GM12878 (cell line): Measurements from ENCODE around the gene MIA3. TPM values are rescaled to one million over a fixed set of nuclear protein-coding genes. Genes with fewer than 3 reads are reported as not detected.
A peak's percentile ranks its signal among the peaks of the same experiment; 100 is the strongest.

Experiments
- ATAC-seq: fragments of 200-7000 bp; cut with Tn5 transposase; 3 replicates; pipeline ENCODE4 v1.9.1; 2020; ENCODE audit warnings: mild to moderate bottlenecking, moderate library complexity
- BruUV-seq: library from RNA; stranded (reverse); fragments of 400-500 nt; replicated peaks from 2 replicates; lab custom pipeline; 2021; lab: Mats Ljungman, UMichigan
- CTCF ChIA-PET: fragments of 300-600 bp; sonication (Branson Sonifier 250); formaldehyde crosslinking; extraction: SDS; loops from one replicate; lab custom pipeline; 2021; ENCODE audit warnings: inconsistent platforms; lab: Yijun Ruan, JAX
- POLR2A ChIA-PET: fragments of 350-600 bp; formaldehyde crosslinking; extraction: SDS; loops from one replicate; lab custom pipeline; 2021; ENCODE audit warnings: inconsistent platforms; lab: Charles Lee
- RAD21 ChIA-PET: fragments of 300-600 bp; sonication (Branson Sonifier 250); formaldehyde crosslinking; loops from one replicate; lab custom pipeline; 2023; ENCODE audit warnings: antibody characterized with exemption; ENCODE audit not compliant: unreplicated experiment; lab: Charles Lee
- SMC1A ChIA-PET: fragments of 300-600 bp; sonication (Branson Sonifier 250); formaldehyde crosslinking; loops from one replicate; lab custom pipeline; 2023; ENCODE audit not compliant: unreplicated experiment, uncharacterized antibody; lab: Charles Lee
- DNase-seq: peaks from one replicate; pipeline ENCODE4 v3.0.0-alpha.2; 2011; ENCODE audit warnings: low read depth, low spot score
- FAIRE-seq: peaks from 3 replicates; lab custom pipeline; 2011; peaks lifted over from hg19 to GRCh38; lab: Jason Lieb, UNC
- H2AFZ ChIP-seq: 2 replicates; pipeline ENCODE4 v1.6.0; 2011; ENCODE audit warnings: low read depth, low read length, control low read depth; ENCODE audit not compliant: control insufficient read depth
- H3K27ac ChIP-seq: 2 replicates; pipeline ENCODE4 v1.5.1; 2011; ENCODE audit warnings: control low read depth; ENCODE audit not compliant: control insufficient read depth, insufficient read depth
- H3K27me3 ChIP-seq, 2 experiments: replicated peaks in 1 of 2; 2 replicates each; pipeline versions ENCODE4 v1.6.0 to v1.6.1; 2011; ENCODE audit warnings: low read length in 1 of 2; ENCODE audit not compliant: control insufficient read depth in 2 of 2, insufficient read depth in 2 of 2
- H3K36me3 ChIP-seq, 2 experiments: 2 replicates each; pipeline ENCODE4 v1.5.1; 2011; ENCODE audit warnings: low read length in 1 of 2; ENCODE audit not compliant: control insufficient read depth in 2 of 2, insufficient read depth in 2 of 2
- H3K4me1 ChIP-seq: 2 replicates; pipeline ENCODE4 v1.6.1; 2011; ENCODE audit warnings: mild to moderate bottlenecking, low read length, moderate library complexity, mixed read lengths; ENCODE audit not compliant: control insufficient read depth, insufficient read depth
- H3K4me2 ChIP-seq: 2 replicates; pipeline ENCODE4 v1.6.0; 2011; ENCODE audit warnings: control low read depth; ENCODE audit not compliant: control insufficient read depth, insufficient read depth
- H3K4me3 ChIP-seq: fragments of 200-600 bp; sonication (generic); 2 replicates; pipeline ENCODE4 v1.5.1; 2016
- H3K79me2 ChIP-seq: 2 replicates; pipeline ENCODE4 v1.6.0; 2011; ENCODE audit warnings: low read length; ENCODE audit not compliant: control insufficient read depth, insufficient read depth
- H3K9ac ChIP-seq: 2 replicates; pipeline ENCODE4 v1.8.0; 2011; ENCODE audit warnings: low read length, control low read depth, mixed read lengths; ENCODE audit not compliant: control insufficient read depth, insufficient read depth
- H3K9me3 ChIP-seq: replicated peaks from 3 replicates; pipeline ENCODE4 v1.5.1; 2011; ENCODE audit warnings: mild to moderate bottlenecking, low read length; ENCODE audit not compliant: control insufficient read depth, insufficient read depth
- H4K20me1 ChIP-seq: 2 replicates; pipeline ENCODE4 v1.6.0; 2011; ENCODE audit not compliant: control insufficient read depth, insufficient read depth
- CHD2 ChIP-seq: IDR thresholded peaks from 2 replicates; pipeline ENCODE4 v1.6.1; 2011; ENCODE audit warnings: low read depth, low read length, improper control_type of control experiment, borderline replicate concordance
- HCFC1 ChIP-seq: fragments of 150-350 bp; IDR thresholded peaks from 2 replicates; pipeline ENCODE4 v1.6.1; 2014; ENCODE audit warnings: low read length
- HDGF ChIP-seq: fragments of 450-650 bp; IDR thresholded peaks from 2 replicates; pipeline ENCODE4 v1.6.1; 2016; ENCODE audit warnings: antibody characterized with exemption
- JUND ChIP-seq: IDR thresholded peaks from 2 replicates; pipeline ENCODE4 v1.6.1; 2012; ENCODE audit warnings: low read depth, mild to moderate bottlenecking, low read length, improper control_type of control experiment, moderate library complexity
- MTA3 ChIP-seq: IDR thresholded peaks from 2 replicates; pipeline ENCODE4 v1.6.1; 2012; ENCODE audit warnings: low read length, inconsistent platforms, borderline replicate concordance
- MYC ChIP-seq: IDR thresholded peaks from 2 replicates; pipeline ENCODE4 v1.6.1; 2011; ENCODE audit warnings: mild to moderate bottlenecking, low read length, moderate library complexity, inconsistent platforms; ENCODE audit not compliant: insufficient read depth, insufficient replicate concordance, insufficient read length, severe bottlenecking
- NR2C1 ChIP-seq: fragments of 450-650 bp; IDR thresholded peaks from 2 replicates; pipeline ENCODE4 v1.6.1; 2017; ENCODE audit warnings: antibody characterized with exemption, mild to moderate bottlenecking, moderate library complexity
- YY1 ChIP-seq: IDR thresholded peaks from 2 replicates; pipeline ENCODE4 v1.6.1; 2011; ENCODE audit warnings: low read depth, mild to moderate bottlenecking, low read length
- ZNF384 ChIP-seq: IDR thresholded peaks from 2 replicates; pipeline ENCODE4 v1.6.1; 2012; ENCODE audit warnings: low read depth, mild to moderate bottlenecking, low read length, improper control_type of control experiment, borderline replicate concordance
- WGBS: methylation state at CpG from one replicate; pipeline ENCODE4 v1.1.6; 2016; ENCODE audit warnings: low lambda C conversion rate; ENCODE audit not compliant: insufficient replicate concordance, insufficient coverage; ENCODE audit errors: missing lambda C conversion rate; 5-methylcytosine and 5-hydroxymethylcytosine counted together
- in situ Hi-C: fragments of 300-500 bp; cut with MboI; formaldehyde crosslinking; loops from 9 replicates; pipeline ENCODE4 v1.14.3; 2018; ENCODE audit warnings: mixed read lengths
- intact Hi-C: fragments of 100-400 bp; cut with micrococcal nuclease; formaldehyde crosslinking; loops from one replicate; pipeline ENCODE4 v1.14.2; 2022; ENCODE audit not compliant: unreplicated experiment
- polyA plus RNA-seq, 11 experiments: library from polyadenylated mRNA; depleted of rRNA in 4 of 11; unstranded in 6 of 11; stranded (reverse) in 5 of 11; fragments of >200 nt; fragmentation: Nextera tagmentation in 4 of 11; fragmentation: Illumina TruSeq in 1 of 11; extraction: Ambion mirVana in 4 of 11; extraction: Trizol in 1 of 11; gene quantifications; 1 replicate in 1 of 11; 2 replicates in 10 of 11; pipeline versions ENCODE4 v1.2.1 to v1.2.3, GENCODE V29; 2011 to 2016; ENCODE audit warnings: inconsistent platforms in 2 of 11, missing spikeins in 2 of 11, low read depth in 1 of 11
- total RNA-seq, 4 experiments: library from RNA; depleted of rRNA in 3 of 4; stranded (reverse); fragments of >200 nt in 3 of 4; fragmentation: Illumina TruSeq in 1 of 4; extraction: Trizol in 1 of 4; gene quantifications; 2 replicates each; pipeline versions ENCODE4 v1.2.1 to v1.2.3, GENCODE V29; 2013 to 2021

The MIA3 gene
- total and polyA plus RNA-seq, 10 of the 15 experiments (the other 5 are each of a cell fraction or from before 2014, with no cell fraction given): 12.9 to 50.8 (median 30.3) TPM

GRCh38 chr1:222642468-222642867 is 24.6 kb downstream of the MIA3 start:
- Histone ChIP-seq H3K4me2 (no peak overlapping the region), H3K9ac (no peak overlapping the region), H3K4me1 (0 out of 2 replicates have a peak, but pooled peaks cover 4% of the 10 kb centered on the region), H3K9me3 (no peaks in the 10 kb centered on the region), H3K4me3 (no peak overlapping the region), H3K79me2 (peaks cover 18% of the 10 kb centered on the region), H3K36me3 (no peaks in the 10 kb centered on the region), H3K27ac (no peak overlapping the region), H2AFZ (no peak overlapping the region), H3K27me3 (no peaks in the 10 kb centered on the region), H4K20me1 (no peaks in the 10 kb centered on the region)
- 100% methylated on average over 1 of the region's 1 CpG for WGBS
- ATAC-seq (no peak), FAIRE-seq (no peak), DNase-seq (no peak)
- ChIA-PET SMC1A (interaction anchor here (1.2 to 3.8 kb wide), 3 partner anchors 8 to 53 kb away, joined by 3 to 23 read pairs (median 11); partner anchors contain the start of gene TAF1A), RAD21 (interaction anchor here (2.7 kb wide), 1 partner anchor 8 kb away, joined by 12 read pairs; no protein-coding TSS in a partner anchor), POLR2A (interaction anchor here (1.0 kb wide), 1 partner anchor 52 kb away, joined by 4 read pairs; no protein-coding TSS in a partner anchor), CTCF (interaction anchor here (3.6 kb wide), 1 partner anchor 8 kb away, joined by 21 read pairs; no protein-coding TSS in a partner anchor)
- in situ Hi-C loops: no loop called here
- no TSS peak for BruUV-seq
- intact Hi-C loops: loop anchor here (5.0 kb wide), 1 partner anchor 70 kb away; the partner anchor contains the start of genes AIDA and BROX
- no peak for TF ChIP-seq HDGF
- TF ChIP-seq MTA3: no peak
- TF ChIP-seq ZNF384: no peak
- TF ChIP-seq CHD2: no peak
- no peak for TF ChIP-seq MYC

- Histone ChIP-seq H2AFZ (peak overlapping the region; percentile 94), H4K20me1 (no peaks in the 10 kb centered on the region), H3K9me3 (no peaks in the 10 kb centered on the region), H3K4me1 (0 out of 2 replicates have a peak, but pooled peaks cover 4% of the 10 kb centered on the region), H3K36me3 (no peaks in the 10 kb centered on the region), H3K4me3 (peak overlapping the region; percentile 92), H3K79me2 (peaks cover 18% of the 10 kb centered on the region), H3K27me3 (no peaks in the 10 kb centered on the region), H3K9ac (peak overlapping the region; percentile 92), H3K4me2 (peak overlapping the region; percentile 58), H3K27ac (peak overlapping the region; percentile 91)
- RAD21 ChIA-PET: interaction anchor here (1.7 to 2.7 kb wide), 3 partner anchors 9 to 69 kb away, joined by 7 to 12 read pairs (median 10); partner anchors contain the start of genes AIDA and BROX
- BruUV-seq: TSS peak; percentile 98
- ATAC-seq (no peak), FAIRE-seq (no peak), DNase-seq (no peak)
- CTCF ChIA-PET: interaction anchor here (3.6 kb wide), 1 partner anchor 9 kb away, joined by 21 read pairs; no protein-coding TSS in a partner anchor
- SMC1A ChIA-PET: interaction anchor here (0.9 to 3.8 kb wide), 6 partner anchors 9 to 179 kb away, joined by 3 to 23 read pairs (median 6); no protein-coding TSS in a partner anchor
- POLR2A ChIA-PET: interaction anchor here (1.0 to 2.4 kb wide), 6 partner anchors 11 to 69 kb away, joined by 3 to 19 read pairs (median 4); partner anchors contain the start of genes AIDA, BROX and TAF1A
- TF ChIP-seq JUND (peak; percentile 8; the same call in 1 of the 2 replicates), MTA3 (peak; percentile 67; the same call in 1 of the 2 replicates), HCFC1 (no peak), ZNF384 (peak; percentile 55; the same call in 1 of the 2 replicates), NR2C1 (no peak), YY1 (peak; percentile 85; the same call in 1 of the 2 replicates)
- 23% methylated on average over 10 of the region's 10 CpGs for WGBS
- intact Hi-C loops: loop anchor here (5.0 kb wide), 1 partner anchor 69 kb away; the partner anchor contains the start of genes AIDA and BROX
- in situ Hi-C loops: no loop called here
Measured at GRCh38 chr1:222643606-222643937, 25.7 kb downstream of the MIA3 start.
